SU-DHL-6 (cell line): ENCODE measurements around the gene AP1S1.

Experiments
- H2AFZ ChIP-seq: fragments of 200-600 bp; sonication (generic); 2 replicates; pipeline ENCODE4 v1.6.1; 2014; ENCODE audit warnings: low read depth, mild to moderate bottlenecking, moderate library complexity, mixed read lengths, antibody characterized with exemption, low read length; ENCODE audit not compliant: severe bottlenecking
- H3F3A ChIP-seq: fragments of 200-600 bp; shearing (Covaris generic); 2 replicates; pipeline ENCODE4 v1.6.0; 2016; ENCODE audit warnings: antibody characterized with exemption, mild to moderate bottlenecking; ENCODE audit not compliant: insufficient read depth
- H3K27ac ChIP-seq: fragments of 200-600 bp; sonication (generic); 2 replicates; pipeline ENCODE4 v1.5.1; 2016; ENCODE audit warnings: low read depth, mild to moderate bottlenecking, low read length, moderate library complexity, mixed read lengths
- H3K27me3 ChIP-seq: fragments of 200-600 bp; sonication (generic), shearing (Covaris generic); 2 replicates; pipeline ENCODE4 v1.6.0; 2014; ENCODE audit warnings: mild to moderate bottlenecking, low read length
- H3K36me3 ChIP-seq: fragments of 200-600 bp; sonication (generic); 2 replicates; pipeline ENCODE4 v1.6.1; 2014; ENCODE audit warnings: mild to moderate bottlenecking, low read length, mixed read lengths
- H3K4me2 ChIP-seq: fragments of 300-600, 200-600 bp; shearing (Covaris generic), sonication (generic); 2 replicates; pipeline ENCODE4 v1.6.0; 2014; ENCODE audit warnings: low read length, low read depth, mild to moderate bottlenecking; ENCODE audit not compliant: poor library complexity, severe bottlenecking
- H3K4me3 ChIP-seq: fragments of 200-600 bp; sonication (generic); 2 replicates; pipeline ENCODE4 v1.5.1; 2014; ENCODE audit warnings: antibody characterized with exemption, low read length, mild to moderate bottlenecking, mixed read lengths; ENCODE audit not compliant: insufficient read depth, poor library complexity, severe bottlenecking
- H3K79me2 ChIP-seq: fragments of 200-600 bp; sonication (generic); 2 replicates; pipeline ENCODE4 v1.6.1; 2014; ENCODE audit warnings: mild to moderate bottlenecking, low read length, moderate library complexity; ENCODE audit not compliant: insufficient read depth
- H3K9ac ChIP-seq: fragments of 200-600 bp; sonication (generic); 2 replicates; pipeline ENCODE4 v1.7.0; 2014; ENCODE audit warnings: mild to moderate bottlenecking, low read length
- H3K9me2 ChIP-seq: fragments of 200-600 bp; sonication (generic); replicated peaks from 2 replicates; pipeline ENCODE4 v1.6.1; 2014; ENCODE audit warnings: low read length; ENCODE audit not compliant: insufficient read depth
- H3K9me3 ChIP-seq: fragments of 200-600 bp; sonication (generic); 2 replicates; pipeline ENCODE4 v1.6.1; 2014; ENCODE audit warnings: low read length, mixed read lengths; ENCODE audit not compliant: insufficient read depth
- H4K20me1 ChIP-seq: fragments of 200-600 bp; sonication (generic); 2 replicates; pipeline ENCODE4 v1.6.1; 2014; ENCODE audit warnings: low read depth, mild to moderate bottlenecking, antibody characterized with exemption, low read length, moderate library complexity, mixed read lengths
- CTCF ChIP-seq: fragments of 200-600 bp; sonication (generic); IDR thresholded peaks from one replicate; pipeline ENCODE4 v1.5.1; 2017; ENCODE audit warnings: antibody characterized with exemption, mild to moderate bottlenecking, low read length, moderate library complexity; ENCODE audit not compliant: insufficient read depth, poor library complexity, severe bottlenecking
- EZH2phosphoT487 ChIP-seq: fragments of 200-600 bp; sonication (generic), shearing (Covaris generic); conservative IDR thresholded peaks from 2 replicates; pipeline ENCODE4 v1.6.1; 2018; ENCODE audit warnings: mild to moderate bottlenecking, antibody characterized with exemption, low read length, moderate library complexity, mixed read lengths

AP1S1 gene

GRCh38 chr7:101205901-101206664 lies 51.8 kb downstream of the AP1S1 start:
- no peaks in the 10 kb centered on the region for H3K27me3 ChIP-seq
- no peaks in the 10 kb centered on the region for H3F3A ChIP-seq
- H3K9me3 ChIP-seq, result no peaks in the 10 kb centered on the region
- TF ChIP-seq CTCF, result no peak
- TF ChIP-seq EZH2phosphoT487, result no peak
- H3K4me3 ChIP-seq, result no peak overlapping the region
- H3K27ac ChIP-seq, result no peak overlapping the region
- H3K36me3 ChIP-seq, result no peaks in the 10 kb centered on the region
- no peak overlapping the region for H3K4me2 ChIP-seq
- H3K79me2 ChIP-seq, result no peaks in the 10 kb centered on the region
- H4K20me1 ChIP-seq, result no peaks in the 10 kb centered on the region
- H3K9ac ChIP-seq, result no peak overlapping the region
- H2AFZ ChIP-seq, result no peak overlapping the region
- no peaks in the 10 kb centered on the region for H3K9me2 ChIP-seq

GRCh38 chr7:101206665-101207042 lies 52.4 kb downstream of the AP1S1 start:
- Histone ChIP-seq H3K4me3 (no peak overlapping the region), H3K79me2 (no peaks in the 10 kb centered on the region), H4K20me1 (no peaks in the 10 kb centered on the region), H3K27me3 (no peaks in the 10 kb centered on the region), H3K9me2 (no peaks in the 10 kb centered on the region), H3K9me3 (no peaks in the 10 kb centered on the region), H2AFZ (no peak overlapping the region), H3K4me2 (no peak overlapping the region), H3K27ac (no peak overlapping the region), H3F3A (no peaks in the 10 kb centered on the region), H3K9ac (no peak overlapping the region), H3K36me3 (no peaks in the 10 kb centered on the region)
- TF ChIP-seq CTCF (no peak), EZH2phosphoT487 (no peak)

- Histone ChIP-seq H3K9me3 (no peaks in the 10 kb centered on the region), H3K9me2 (no peaks in the 10 kb centered on the region), H3K4me2 (no peak overlapping the region), H4K20me1 (no peaks in the 10 kb centered on the region), H3K9ac (no peak overlapping the region), H2AFZ (no peak overlapping the region), H3F3A (no peaks in the 10 kb centered on the region), H3K36me3 (no peaks in the 10 kb centered on the region), H3K4me3 (no peak overlapping the region), H3K27ac (no peak overlapping the region), H3K27me3 (no peaks in the 10 kb centered on the region), H3K79me2 (no peaks in the 10 kb centered on the region)
- TF ChIP-seq CTCF, result no peak
- TF ChIP-seq EZH2phosphoT487, result no peak
Measured at GRCh38 chr7:101207459-101207858, 53.2 kb downstream of the AP1S1 start.
